ENCODE measurements around the gene FTH1. TPM values are rescaled to one million over a fixed set of nuclear protein-coding genes. Genes with fewer than 3 reads are reported as not detected.

The FTH1 gene
- total and polyA plus RNA-seq, 2 of the 13 experiments (the other 11 are each of a cell fraction or from before 2014, with no cell fraction given), result 607 to 760 TPM

DNA sequence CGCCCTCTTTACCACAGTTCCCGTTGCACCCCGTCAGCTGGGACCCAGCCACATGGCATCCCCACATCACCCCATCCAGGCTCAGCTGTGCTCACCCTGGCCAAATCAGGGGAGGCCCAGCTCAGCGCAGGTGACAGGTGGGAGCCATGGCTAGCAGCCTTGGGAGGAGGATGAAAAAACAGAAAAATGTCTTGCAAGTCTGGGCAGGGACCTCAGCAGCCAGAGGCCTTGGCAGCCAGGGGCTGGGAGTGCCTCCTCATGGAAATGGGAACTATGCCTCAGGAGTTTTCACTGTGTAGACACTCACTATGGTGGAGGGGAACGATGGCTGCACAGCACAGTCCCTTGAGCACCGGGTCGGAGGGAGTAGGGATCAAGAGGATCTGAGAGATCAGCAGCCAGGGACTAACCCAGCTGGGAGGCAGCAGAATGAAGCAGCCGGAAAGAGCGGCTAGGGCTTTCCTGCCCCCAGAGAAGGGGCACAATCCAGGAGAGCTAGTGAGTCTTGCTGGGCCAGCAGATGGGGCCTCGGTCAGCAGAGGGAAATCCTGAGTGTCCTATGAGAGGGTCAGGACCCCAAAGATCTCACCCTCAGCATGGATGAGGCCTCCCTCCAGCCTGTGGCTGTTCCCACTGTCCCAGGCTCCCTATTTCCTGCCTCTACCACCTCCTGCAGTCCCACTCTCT lies 6.2 kb upstream of the FTH1 start (continued):
- TF ChIP-seq, protein P1, sequence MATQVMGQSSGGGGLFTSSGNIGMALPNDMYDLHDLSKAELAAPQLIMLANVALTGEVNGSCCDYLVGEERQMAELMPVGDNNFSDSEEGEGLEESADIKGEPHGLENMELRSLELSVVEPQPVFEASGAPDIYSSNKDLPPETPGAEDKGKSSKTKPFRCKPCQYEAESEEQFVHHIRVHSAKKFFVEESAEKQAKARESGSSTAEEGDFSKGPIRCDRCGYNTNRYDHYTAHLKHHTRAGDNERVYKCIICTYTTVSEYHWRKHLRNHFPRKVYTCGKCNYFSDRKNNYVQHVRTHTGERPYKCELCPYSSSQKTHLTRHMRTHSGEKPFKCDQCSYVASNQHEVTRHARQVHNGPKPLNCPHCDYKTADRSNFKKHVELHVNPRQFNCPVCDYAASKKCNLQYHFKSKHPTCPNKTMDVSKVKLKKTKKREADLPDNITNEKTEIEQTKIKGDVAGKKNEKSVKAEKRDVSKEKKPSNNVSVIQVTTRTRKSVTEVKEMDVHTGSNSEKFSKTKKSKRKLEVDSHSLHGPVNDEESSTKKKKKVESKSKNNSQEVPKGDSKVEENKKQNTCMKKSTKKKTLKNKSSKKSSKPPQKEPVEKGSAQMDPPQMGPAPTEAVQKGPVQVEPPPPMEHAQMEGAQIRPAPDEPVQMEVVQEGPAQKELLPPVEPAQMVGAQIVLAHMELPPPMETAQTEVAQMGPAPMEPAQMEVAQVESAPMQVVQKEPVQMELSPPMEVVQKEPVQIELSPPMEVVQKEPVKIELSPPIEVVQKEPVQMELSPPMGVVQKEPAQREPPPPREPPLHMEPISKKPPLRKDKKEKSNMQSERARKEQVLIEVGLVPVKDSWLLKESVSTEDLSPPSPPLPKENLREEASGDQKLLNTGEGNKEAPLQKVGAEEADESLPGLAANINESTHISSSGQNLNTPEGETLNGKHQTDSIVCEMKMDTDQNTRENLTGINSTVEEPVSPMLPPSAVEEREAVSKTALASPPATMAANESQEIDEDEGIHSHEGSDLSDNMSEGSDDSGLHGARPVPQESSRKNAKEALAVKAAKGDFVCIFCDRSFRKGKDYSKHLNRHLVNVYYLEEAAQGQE (IDR thresholded peaks at IDR 0.05; ENCODE audit: borderline replicate concordance in 1 of 2, low read depth in 1 of 2, low read length in 2 of 2), result no peak
- TF ChIP-seq RBM39 (IDR thresholded peaks at IDR 0.05; ENCODE audit: low read depth, low read length, poor library complexity, severe bottlenecking) (peak; percentile 40), KDM2A (CRISPR knock-in tag; IDR thresholded peaks at IDR 0.05; ENCODE audit: borderline replicate concordance, low read depth) (no peak), SRSF1 (optimal IDR thresholded peaks at IDR 0.05; ENCODE audit: low read depth, low read length) (no peak), MYC (CRISPR knock-in tag; IDR thresholded peaks at IDR 0.05; ENCODE audit: borderline replicate concordance) (peak; percentile 75; the same call in 1 of the 2 replicates), DNMT3B (CRISPR knock-in tag; conservative IDR thresholded peaks at IDR 0.05) (no peak), MTF2 (CRISPR knock-in tag; IDR thresholded peaks at IDR 0.05; ENCODE audit: borderline replicate concordance) (0 out of 2 replicates have a peak, but pooled peaks have one; percentile 53), NAIF1 (CRISPR knock-in tag; IDR thresholded peaks at IDR 0.05; ENCODE audit: borderline replicate concordance) (no peak)
- TF ChIP-seq, protein P2, sequence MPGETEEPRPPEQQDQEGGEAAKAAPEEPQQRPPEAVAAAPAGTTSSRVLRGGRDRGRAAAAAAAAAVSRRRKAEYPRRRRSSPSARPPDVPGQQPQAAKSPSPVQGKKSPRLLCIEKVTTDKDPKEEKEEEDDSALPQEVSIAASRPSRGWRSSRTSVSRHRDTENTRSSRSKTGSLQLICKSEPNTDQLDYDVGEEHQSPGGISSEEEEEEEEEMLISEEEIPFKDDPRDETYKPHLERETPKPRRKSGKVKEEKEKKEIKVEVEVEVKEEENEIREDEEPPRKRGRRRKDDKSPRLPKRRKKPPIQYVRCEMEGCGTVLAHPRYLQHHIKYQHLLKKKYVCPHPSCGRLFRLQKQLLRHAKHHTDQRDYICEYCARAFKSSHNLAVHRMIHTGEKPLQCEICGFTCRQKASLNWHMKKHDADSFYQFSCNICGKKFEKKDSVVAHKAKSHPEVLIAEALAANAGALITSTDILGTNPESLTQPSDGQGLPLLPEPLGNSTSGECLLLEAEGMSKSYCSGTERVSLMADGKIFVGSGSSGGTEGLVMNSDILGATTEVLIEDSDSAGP (CRISPR knock-in tag; IDR thresholded peaks at IDR 0.05; ENCODE audit: borderline replicate concordance), result peak; percentile 77; the same call in 1 of the 2 replicates
- TF ChIP-seq, protein P3, sequence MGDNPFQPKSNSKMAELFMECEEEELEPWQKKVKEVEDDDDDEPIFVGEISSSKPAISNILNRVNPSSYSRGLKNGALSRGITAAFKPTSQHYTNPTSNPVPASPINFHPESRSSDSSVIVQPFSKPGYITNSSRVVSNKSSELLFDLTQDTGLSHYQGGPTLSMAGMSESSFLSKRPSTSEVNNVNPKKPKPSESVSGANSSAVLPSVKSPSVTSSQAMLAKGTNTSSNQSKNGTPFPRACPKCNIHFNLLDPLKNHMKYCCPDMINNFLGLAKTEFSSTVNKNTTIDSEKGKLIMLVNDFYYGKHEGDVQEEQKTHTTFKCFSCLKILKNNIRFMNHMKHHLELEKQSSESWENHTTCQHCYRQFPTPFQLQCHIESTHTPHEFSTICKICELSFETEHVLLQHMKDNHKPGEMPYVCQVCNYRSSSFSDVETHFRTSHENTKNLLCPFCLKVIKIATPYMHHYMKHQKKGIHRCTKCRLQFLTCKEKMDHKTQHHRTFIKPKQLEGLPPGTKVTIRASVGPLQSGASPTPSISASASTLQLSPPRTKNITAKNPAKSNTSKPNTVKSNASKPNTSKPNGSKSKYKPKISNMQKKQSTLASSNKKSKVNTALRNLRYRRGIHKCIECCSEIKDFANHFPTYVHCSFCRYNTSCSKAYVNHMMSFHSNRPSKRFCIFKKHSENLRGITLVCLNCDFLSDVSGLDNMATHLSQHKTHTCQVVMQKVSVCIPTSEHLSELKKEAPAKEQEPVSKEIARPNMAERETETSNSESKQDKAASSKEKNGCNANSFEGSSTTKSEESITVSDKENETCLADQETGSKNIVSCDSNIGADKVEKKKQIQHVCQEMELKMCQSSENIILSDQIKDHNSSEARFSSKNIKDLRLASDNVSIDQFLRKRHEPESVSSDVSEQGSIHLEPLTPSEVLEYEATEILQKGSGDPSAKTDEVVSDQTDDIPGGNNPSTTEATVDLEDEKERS (CRISPR knock-in tag; IDR thresholded peaks at IDR 0.05), result 0 out of 2 replicates have a peak, but pooled peaks have one; percentile 27

All from HepG2 (cell line).